Thoracic aorta (tissue), 2 donors: ENCODE data around the gene LFNG. TPM values are rescaled to one million over a fixed set of nuclear protein-coding genes. Genes with fewer than 3 reads are reported as not detected.
"Not testable (repeated sequence)": the region's sequence is repeated elsewhere in the genome, so short reads cannot be mapped to it uniquely, and the experiment has no call there.

ENCODE experiments used
- ATAC-seq: fragments of 150-250 bp; one replicate; pipeline ENCODE4 v1.8.0; 2017; ENCODE audit warnings: low read depth; ENCODE audit not compliant: insufficient number of reproducible peaks, low FRiP score
- DNase-seq: peaks from one replicate; pipeline ENCODE4 v3.0.0-alpha.2; 2020; ENCODE audit warnings: low spot score
- H3K27ac ChIP-seq, 2 donors: fragments of 200-600 bp; sonication (generic); 1 replicate in 1 of 2; 2 replicates in 1 of 2; pipeline ENCODE4 v1.5.1; 2016; ENCODE audit warnings: mild to moderate bottlenecking in 2 of 2, moderate library complexity in 2 of 2
- H3K27me3 ChIP-seq: fragments of 200-600 bp; sonication (generic); replicated peaks from 2 replicates; pipeline ENCODE4 v1.6.0; 2016; ENCODE audit warnings: mild to moderate bottlenecking; ENCODE audit not compliant: insufficient read depth
- H3K36me3 ChIP-seq: fragments of 200-600 bp; sonication (generic); one replicate; pipeline ENCODE4 v1.5.1; 2016
- H3K4me1 ChIP-seq, 2 donors: fragments of 200-600 bp; sonication (generic); 1 replicate in 1 of 2; 2 replicates in 1 of 2; pipeline versions ENCODE4 v1.5.1 to v1.6.0; 2016; ENCODE audit warnings: low read depth in 2 of 2, mild to moderate bottlenecking in 1 of 2; ENCODE audit not compliant: control insufficient read depth in 1 of 2
- H3K4me3 ChIP-seq: fragments of 200-600 bp; sonication (generic); 2 replicates; pipeline ENCODE4 v1.5.1; 2016; ENCODE audit warnings: mild to moderate bottlenecking
- H3K9me3 ChIP-seq: fragments of 200-600 bp; sonication (generic); 2 replicates; pipeline ENCODE4 v1.5.1; 2016
- CTCF ChIP-seq: fragments of 200-600 bp; sonication (generic); IDR thresholded peaks from one replicate; pipeline ENCODE4 v1.5.1; 2019; ENCODE audit warnings: antibody characterized with exemption
- total RNA-seq, 2 donors: library from RNA; depleted of rRNA; stranded (reverse); fragments of >200 nt; gene quantifications; one replicate each; pipeline versions ENCODE4 v1.1.0 to v1.2.3, GENCODE V29; 2016

The LFNG gene
- total RNA-seq, 2 donors from 2014 or later = 8.0 to 24.1 TPM

DNA sequence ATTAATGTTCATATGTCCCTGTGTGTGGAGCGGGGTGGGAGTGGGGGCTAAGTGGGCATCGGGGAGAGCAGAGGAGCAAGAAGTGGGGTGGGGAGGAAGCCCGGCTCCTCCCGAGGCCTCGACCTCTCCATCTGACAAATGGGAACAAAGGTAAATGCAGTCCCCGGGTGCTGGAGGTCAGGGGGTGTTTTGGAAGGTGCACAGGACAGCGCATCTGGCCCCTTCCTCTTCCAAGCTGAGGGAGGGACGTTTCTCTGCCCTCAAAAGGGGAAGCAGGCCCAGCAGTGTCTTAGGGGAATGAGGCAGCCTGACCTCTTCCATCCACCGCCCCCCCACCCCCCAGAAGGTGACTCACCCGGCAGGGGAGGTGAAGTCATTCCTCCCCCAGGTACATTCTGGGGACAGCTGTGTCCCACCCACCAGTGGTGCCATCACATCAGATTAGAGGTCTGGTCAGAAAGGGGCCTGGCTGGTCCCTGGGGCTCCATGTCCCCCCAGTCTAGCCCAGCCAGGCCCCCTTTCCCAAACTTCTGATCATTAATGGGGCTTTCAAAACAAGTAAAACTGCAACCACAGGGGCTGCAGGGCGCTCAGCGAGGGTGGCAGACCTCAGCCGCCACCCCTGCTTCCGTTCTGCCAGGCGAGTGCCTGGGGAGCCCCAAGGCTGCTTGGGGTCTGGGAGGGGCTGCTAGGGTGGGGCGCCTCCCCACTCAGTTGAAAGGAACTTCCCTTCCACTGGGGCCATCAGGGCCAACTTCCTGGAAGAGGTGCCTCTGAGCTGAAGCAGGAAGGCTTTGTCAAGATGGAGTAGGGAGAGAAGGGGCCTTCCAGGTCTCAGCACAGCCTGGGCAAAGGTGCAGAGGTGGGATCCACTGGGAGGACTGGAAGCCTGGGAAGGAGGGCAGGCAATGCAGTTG lies 10.8 kb downstream of the LFNG start:
- H3K27ac ChIP-seq = peak overlapping the region in 1 of 2 donors; percentile 46
- ATAC-seq = no peak
- no peak for TF ChIP-seq CTCF
- peaks cover 6 to 19% of the 10 kb centered on the region in 2 donors for H3K4me1 ChIP-seq
- H3K36me3 ChIP-seq = no peaks in the 10 kb centered on the region
- no peak overlapping the region for H3K4me3 ChIP-seq
- no peak for DNase-seq
- H3K9me3 ChIP-seq = no peaks in the 10 kb centered on the region
- no peaks in the 10 kb centered on the region for H3K27me3 ChIP-seq

GRCh38 chr7:2530994-2531795 lies 11.6 kb downstream of the LFNG start:
- H3K27me3 ChIP-seq, H3K36me3 ChIP-seq, ATAC-seq, H3K9me3 ChIP-seq, H3K4me3 ChIP-seq, H3K27ac ChIP-seq, DNase-seq: not testable (repeated sequence)
- H3K4me1 ChIP-seq = peaks cover 6 to 19% of the 10 kb centered on the region in 2 donors

GRCh38 chr7:2531796-2532110 lies 12.2 kb downstream of the LFNG start:
- H3K36me3 ChIP-seq, H3K4me3 ChIP-seq, H3K27ac ChIP-seq, H3K27me3 ChIP-seq, ATAC-seq, DNase-seq, H3K9me3 ChIP-seq: not testable (repeated sequence)
- H3K4me1 ChIP-seq = peaks cover 6 to 19% of the 10 kb centered on the region in 2 donors

DNA sequence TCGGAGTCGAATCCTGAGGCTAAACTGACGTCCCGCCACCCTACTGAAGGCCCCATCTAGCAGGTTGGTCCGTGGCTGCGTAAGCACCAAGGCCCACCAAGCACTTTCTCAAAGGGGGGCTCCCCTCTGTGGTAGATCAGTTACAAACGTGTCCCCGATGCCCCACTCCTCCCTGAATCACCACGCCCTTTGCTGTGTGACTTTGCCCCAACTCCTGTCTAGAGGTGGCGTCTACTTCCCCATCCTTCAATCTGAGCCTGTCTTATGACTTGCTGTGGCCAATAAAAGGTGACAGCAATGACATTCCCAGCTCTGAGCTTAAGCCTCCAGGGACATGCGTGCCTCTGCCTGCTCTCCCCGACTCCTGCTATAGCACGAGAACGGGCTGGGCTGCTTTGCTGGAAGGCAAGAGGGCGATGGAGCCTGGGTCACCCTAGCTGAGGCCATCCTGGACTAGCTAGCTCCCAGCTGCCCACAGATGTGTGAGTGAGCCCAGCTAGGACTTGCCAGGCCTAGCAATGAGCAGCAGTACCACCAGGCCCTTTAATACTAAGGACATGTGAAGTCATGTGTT lies 12.7 kb downstream of the LFNG start:
- ATAC-seq, H3K4me3 ChIP-seq, H3K27ac ChIP-seq, DNase-seq, H3K9me3 ChIP-seq, H3K36me3 ChIP-seq, H3K27me3 ChIP-seq: not testable (repeated sequence)
- peaks cover 4 to 16% of the 10 kb centered on the region in 2 donors for H3K4me1 ChIP-seq

GRCh38 chr7:2532816-2533215 lies 13.2 kb downstream of the LFNG start:
- ATAC-seq, H3K36me3 ChIP-seq, DNase-seq, H3K27me3 ChIP-seq, H3K4me3 ChIP-seq, H3K9me3 ChIP-seq, H3K27ac ChIP-seq: not testable (repeated sequence)
- H3K4me1 ChIP-seq = peaks cover 0 to 12% of the 10 kb centered on the region in 2 donors

DNA sequence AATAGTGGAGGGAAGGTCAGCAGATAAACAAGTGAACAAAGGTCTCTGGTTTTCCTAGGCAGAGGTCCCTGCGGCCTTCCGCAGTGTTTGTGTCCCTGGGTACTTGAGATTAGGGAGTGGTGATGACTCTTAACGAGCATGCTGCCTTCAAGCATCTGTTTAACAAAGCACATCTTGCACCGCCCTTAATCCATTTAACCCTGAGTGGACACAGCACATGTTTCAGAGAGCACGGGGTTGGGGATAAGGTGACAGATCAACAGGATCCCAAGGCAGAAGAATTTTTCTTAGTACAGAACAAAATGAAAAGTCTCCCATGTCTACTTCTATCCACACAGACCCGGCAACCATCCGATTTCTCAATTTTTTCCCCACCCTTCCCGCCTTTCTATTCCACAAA lies 14.0 kb downstream of the LFNG start:
- not testable (repeated sequence) for ATAC-seq, H3K27ac ChIP-seq, H3K4me3 ChIP-seq, H3K27me3 ChIP-seq, DNase-seq, H3K36me3 ChIP-seq, H3K9me3 ChIP-seq
- H3K4me1 ChIP-seq = peaks cover 0 to 12% of the 10 kb centered on the region in 2 donors

GRCh38 chr7:2534214-2534613 lies 14.6 kb downstream of the LFNG start:
- not testable (repeated sequence) for H3K27me3 ChIP-seq, DNase-seq, H3K36me3 ChIP-seq, H3K27ac ChIP-seq, H3K9me3 ChIP-seq, H3K4me3 ChIP-seq, ATAC-seq
- H3K4me1 ChIP-seq = peaks cover 0 to 12% of the 10 kb centered on the region in 2 donors

- not testable (repeated sequence) for H3K27me3 ChIP-seq, H3K4me3 ChIP-seq, DNase-seq, H3K36me3 ChIP-seq, H3K4me1 ChIP-seq, ATAC-seq, H3K27ac ChIP-seq, H3K9me3 ChIP-seq
Observed at GRCh38 chr7:2535872-2536627, 16.5 kb downstream of the LFNG start.
